ENCODE measurements around the gene PIERCE2.

GRCh38 chr15:55434989-55435825 is 26.9 kb downstream of the PIERCE2 start:
- TF ChIP-seq POLR2A (IDR thresholded peaks at IDR 0.05) (no peak), CTCF (IDR thresholded peaks at IDR 0.05) (peak; percentile 55 to 62 (median 57))
